Measurements from ENCODE around the gene HOXB8. TPM values are rescaled to one million over a fixed set of nuclear protein-coding genes. Genes with fewer than 3 reads are reported as not detected.

Gene HOXB8
- total and polyA plus RNA-seq, 10 of the 15 experiments (the other 5 are each of a cell fraction or from before 2014, with no cell fraction given), result 0.21 TPM; not detected in 9

DNA sequence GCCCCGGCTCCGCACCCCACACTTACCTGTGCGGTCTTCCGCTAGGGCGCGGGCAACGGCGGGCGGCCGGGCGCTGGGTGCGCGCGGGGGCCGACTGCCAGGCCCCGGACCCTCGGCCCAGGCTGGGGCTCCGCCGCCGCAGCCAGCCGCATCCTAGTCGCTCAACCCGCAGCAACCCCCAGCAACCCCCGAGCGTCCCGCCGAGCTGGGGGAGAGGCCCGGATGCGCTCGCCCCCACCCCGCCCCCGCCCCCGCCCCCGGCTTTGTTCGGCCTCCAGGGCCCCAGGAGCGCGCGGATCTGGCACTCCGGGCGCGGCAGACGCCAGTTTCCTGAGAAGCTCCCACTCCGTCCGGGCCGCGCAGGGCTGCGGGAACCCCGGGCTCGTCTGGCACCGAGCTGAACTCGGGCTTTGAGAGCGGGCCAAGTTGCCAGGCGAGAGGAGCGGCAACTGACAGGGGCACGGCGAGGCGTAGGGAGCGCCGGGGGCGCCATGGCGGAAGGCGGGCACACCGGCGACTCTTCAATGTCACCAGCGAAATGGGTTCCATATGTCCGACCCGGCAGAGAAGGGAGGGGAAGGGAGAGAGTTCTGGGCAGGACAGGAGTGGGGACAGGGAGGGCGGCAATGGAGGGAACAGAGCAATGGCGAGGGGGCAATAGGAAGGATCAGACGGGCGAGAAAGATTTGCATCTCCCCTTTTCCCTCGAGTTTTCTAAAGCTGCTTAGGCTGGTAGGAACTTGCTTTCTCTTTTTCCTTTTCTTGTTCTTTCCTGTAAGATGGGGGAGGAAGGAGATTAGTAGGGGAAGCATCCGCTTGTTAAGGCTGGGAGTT lies 50.7 kb downstream of the HOXB8 start:
- no peaks in the 10 kb centered on the region for H4K20me1 ChIP-seq (ENCODE audit: control insufficient read depth, insufficient read depth)
- BruUV-seq (replicated peaks), result no TSS peak
- no peak for ATAC-seq
- CTCF ChIA-PET, result no interaction called here
- no peaks in the 10 kb centered on the region for H3K4me1 ChIP-seq (ENCODE audit: control insufficient read depth, insufficient read depth, low read length)
- H3K4me3 ChIP-seq, result no peak overlapping the region
- no peak for FAIRE-seq
- intact Hi-C loops (cut with micrococcal nuclease; ENCODE audit: unreplicated experiment) (no loop called here), in situ Hi-C loops (cut with MboI) (no loop called here)
- H3K9me3 ChIP-seq (replicated peaks; ENCODE audit: control insufficient read depth, insufficient read depth, low read length), result no peaks in the 10 kb centered on the region
- TF ChIP-seq MYC (IDR thresholded peaks at IDR 0.05; ENCODE audit: insufficient read depth, insufficient read length, insufficient replicate concordance, low read length, severe bottlenecking) (no peak), SUZ12 (IDR thresholded peaks at IDR 0.05; ENCODE audit: unreplicated experiment) (no peak)
- TF ChIP-seq, protein P1, sequence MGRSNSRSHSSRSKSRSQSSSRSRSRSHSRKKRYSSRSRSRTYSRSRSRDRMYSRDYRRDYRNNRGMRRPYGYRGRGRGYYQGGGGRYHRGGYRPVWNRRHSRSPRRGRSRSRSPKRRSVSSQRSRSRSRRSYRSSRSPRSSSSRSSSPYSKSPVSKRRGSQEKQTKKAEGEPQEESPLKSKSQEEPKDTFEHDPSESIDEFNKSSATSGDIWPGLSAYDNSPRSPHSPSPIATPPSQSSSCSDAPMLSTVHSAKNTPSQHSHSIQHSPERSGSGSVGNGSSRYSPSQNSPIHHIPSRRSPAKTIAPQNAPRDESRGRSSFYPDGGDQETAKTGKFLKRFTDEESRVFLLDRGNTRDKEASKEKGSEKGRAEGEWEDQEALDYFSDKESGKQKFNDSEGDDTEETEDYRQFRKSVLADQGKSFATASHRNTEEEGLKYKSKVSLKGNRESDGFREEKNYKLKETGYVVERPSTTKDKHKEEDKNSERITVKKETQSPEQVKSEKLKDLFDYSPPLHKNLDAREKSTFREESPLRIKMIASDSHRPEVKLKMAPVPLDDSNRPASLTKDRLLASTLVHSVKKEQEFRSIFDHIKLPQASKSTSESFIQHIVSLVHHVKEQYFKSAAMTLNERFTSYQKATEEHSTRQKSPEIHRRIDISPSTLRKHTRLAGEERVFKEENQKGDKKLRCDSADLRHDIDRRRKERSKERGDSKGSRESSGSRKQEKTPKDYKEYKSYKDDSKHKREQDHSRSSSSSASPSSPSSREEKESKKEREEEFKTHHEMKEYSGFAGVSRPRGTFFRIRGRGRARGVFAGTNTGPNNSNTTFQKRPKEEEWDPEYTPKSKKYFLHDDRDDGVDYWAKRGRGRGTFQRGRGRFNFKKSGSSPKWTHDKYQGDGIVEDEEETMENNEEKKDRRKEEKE (IDR thresholded peaks at IDR 0.05), result no peak
- TF ChIP-seq, protein P2, sequence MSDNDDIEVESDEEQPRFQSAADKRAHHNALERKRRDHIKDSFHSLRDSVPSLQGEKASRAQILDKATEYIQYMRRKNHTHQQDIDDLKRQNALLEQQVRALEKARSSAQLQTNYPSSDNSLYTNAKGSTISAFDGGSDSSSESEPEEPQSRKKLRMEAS (IDR thresholded peaks at IDR 0.05; ENCODE audit: low read depth, low read length), result no peak
- RAD21 ChIA-PET (ENCODE audit: unreplicated experiment), result no interaction called here
- no peak overlapping the region for H3K4me2 ChIP-seq (ENCODE audit: control insufficient read depth, insufficient read depth)
- 63% methylated on average over 50 of the region's 73 CpGs for WGBS (ENCODE audit: insufficient coverage, insufficient replicate concordance, low lambda C conversion rate, missing lambda C conversion rate)
- H3K27ac ChIP-seq (ENCODE audit: control insufficient read depth, insufficient read depth), result no peak overlapping the region
- POLR2A ChIA-PET, result interaction anchor here (0.6 kb wide), 1 partner anchor 8 kb away, joined by 3 read pairs; no protein-coding TSS in a partner anchor
- DNase-seq (ENCODE audit: low read depth, low spot score), result no peak
- SMC1A ChIA-PET (ENCODE audit: uncharacterized antibody, unreplicated experiment), result interaction anchor here (0.6 kb wide), 1 partner anchor 90 kb away, joined by 4 read pairs; no protein-coding TSS in a partner anchor
- H3K79me2 ChIP-seq (ENCODE audit: control insufficient read depth, insufficient read depth, low read length), result no peaks in the 10 kb centered on the region
- no peaks in the 10 kb centered on the region for H3K27me3 ChIP-seq (replicated peaks in 1 of 2; ENCODE audit: control insufficient read depth in 2 of 2, insufficient read depth in 2 of 2, low read length in 1 of 2)
- H3K9ac ChIP-seq (ENCODE audit: control insufficient read depth, insufficient read depth, low read length), result no peak overlapping the region
- H3K36me3 ChIP-seq (ENCODE audit: control insufficient read depth in 2 of 2, insufficient read depth in 2 of 2, low read length in 1 of 2), result no peaks in the 10 kb centered on the region; a peak in 1 of 4 replicates
- H2AFZ ChIP-seq (ENCODE audit: control insufficient read depth, low read depth, low read length), result no peak overlapping the region
